Left lobe of liver (tissue), 2 donors: ENCODE data around the gene PRKAG1. TPM values are rescaled to one million over a fixed set of nuclear protein-coding genes. Genes with fewer than 3 reads are reported as not detected.
A peak's percentile ranks its signal among the peaks of the same experiment; 100 is the strongest.

Experiments used
- ATAC-seq: fragments of 200-7000 bp; cut with Tn5 transposase; one replicate; pipeline ENCODE4 v1.9.1; 2020; ENCODE audit warnings: mild to moderate bottlenecking, moderate library complexity
- DNase-seq: peaks from one replicate; pipeline ENCODE4 v3.0.0-alpha.2; 2020; ENCODE audit warnings: low spot score
- total RNA-seq: library from RNA; stranded (reverse); gene quantifications from one replicate; pipeline ENCODE4 v1.2.1, GENCODE V29; 2021
- donor health status: DM: no; HTN: no; CAD: no; lungs with moderate emphysema.
- donor health status: DM: no; HTN: yes; CAD: no.

The PRKAG1 gene
- total RNA-seq, 1 donor from 2014 or later, result 27.7 TPM

DNA sequence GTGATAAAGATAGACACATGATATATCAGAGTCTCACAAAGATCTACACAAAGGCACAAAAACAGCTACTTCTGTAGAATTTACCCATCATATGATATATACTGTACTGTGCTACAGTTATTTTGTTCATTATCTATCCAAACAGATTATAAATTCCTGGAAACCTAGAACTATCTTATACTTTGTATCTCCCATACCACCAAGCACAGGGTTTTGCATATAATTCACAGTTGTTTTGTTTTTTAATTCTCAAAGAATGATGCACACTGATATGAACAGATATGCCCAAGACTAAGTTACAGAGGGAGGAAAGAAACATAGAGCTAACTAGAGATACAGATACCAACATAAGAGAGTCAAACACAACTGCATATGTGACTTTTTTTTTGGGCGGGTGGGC is 3.4 kb downstream of the PRKAG1 start:
- DNase-seq (no peak), ATAC-seq (no peak)

DNA sequence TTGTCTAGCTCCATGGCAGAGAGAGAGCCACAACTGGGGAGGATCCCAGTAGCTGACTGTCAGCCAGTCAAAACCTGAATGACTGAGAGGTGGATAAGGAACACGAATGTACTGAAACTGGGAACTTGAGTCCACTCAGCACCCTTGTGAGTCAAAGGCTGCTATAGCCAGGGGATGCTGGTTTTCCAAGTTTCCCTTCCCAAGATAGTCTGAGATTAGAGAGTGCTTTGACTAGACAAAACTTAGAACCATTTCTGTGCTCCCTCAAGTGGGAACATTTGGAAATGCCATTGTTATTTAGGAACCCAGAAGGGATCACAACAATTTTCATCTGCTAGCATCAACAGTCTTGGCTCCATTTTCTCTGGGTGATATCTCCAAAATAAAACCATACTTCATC is 4.0 kb downstream of the PRKAG1 start:
- DNase-seq, result no peak
- ATAC-seq, result no peak

- ATAC-seq, result no peak
Observed at GRCh38 chr12:49013428-49013827, 5.1 kb downstream of the PRKAG1 start.

DNA sequence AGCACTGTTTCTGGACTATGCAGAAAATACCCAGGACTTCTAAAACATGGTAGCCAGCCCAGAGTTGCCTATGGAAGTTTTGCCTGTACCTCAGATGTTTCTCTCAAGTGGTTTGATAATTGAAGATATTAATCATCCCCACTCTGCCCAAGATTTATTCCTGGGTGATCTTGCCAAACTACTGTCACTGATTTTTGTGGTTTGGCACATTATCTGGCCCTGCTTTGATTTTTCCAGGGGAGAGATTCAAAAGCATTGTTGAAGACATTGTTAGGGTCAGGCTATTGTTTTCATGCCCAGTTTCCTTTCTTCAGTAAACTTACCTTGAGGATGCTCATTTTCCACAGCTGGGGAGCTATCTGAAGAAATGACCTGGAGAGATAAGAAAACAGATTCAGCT is 5.8 kb downstream of the PRKAG1 start:
- DNase-seq (no peak), ATAC-seq (no peak)

More at GRCh38 chr12:49013428-49013827, 5.1 kb downstream of the PRKAG1 start:
- no peak for DNase-seq

DNA sequence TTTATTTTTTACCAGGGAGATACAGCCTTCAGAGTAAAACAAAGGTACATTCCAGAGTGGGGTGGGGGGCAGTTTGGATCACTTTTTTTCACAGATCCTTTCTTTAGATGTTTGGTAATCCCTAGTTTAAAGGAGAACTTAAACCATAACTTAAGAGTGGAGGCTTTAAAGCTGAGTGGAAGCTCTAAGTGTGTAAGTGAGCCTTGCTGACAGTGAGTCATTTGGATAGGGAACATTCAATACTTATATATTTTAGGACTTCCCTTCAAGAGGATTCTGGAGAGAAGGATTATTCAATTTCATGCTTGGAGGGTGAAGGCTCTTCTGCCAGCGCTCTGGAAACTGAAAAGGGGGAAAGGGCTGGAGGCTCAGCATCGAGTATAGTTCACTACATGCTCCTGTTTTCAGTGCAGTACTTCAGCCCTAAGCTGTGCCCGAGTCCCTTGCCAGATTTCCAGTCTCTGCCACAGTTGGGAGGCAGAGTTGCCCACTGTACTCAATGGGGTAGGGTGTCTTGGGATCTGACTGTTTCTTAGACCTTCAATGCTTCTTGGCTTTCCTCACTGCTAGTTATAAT is 8.4 kb downstream of the PRKAG1 start:
- DNase-seq (no peak), ATAC-seq (no peak)

DNA sequence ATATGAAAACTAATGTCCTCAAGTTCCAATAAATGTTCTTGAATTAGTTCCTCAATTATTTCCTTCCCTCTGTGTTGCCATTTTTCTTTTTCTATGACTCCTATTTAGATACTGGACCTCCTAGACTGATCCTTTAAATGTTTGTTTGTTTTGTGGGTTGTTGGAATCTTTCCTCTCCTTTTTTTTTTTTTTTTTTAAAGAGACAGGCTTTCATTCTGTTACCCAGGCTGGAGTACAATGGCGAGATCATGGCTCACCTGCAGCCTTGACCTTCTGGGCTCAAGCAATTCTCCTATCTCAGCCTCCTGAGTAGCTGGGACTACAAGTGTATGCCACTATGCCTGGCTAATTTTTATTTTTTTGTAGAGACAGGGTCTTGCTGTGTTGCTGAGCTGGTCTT is 9.6 kb downstream of the PRKAG1 start:
- DNase-seq, result no peak
- no peak for ATAC-seq

- ATAC-seq (no peak), DNase-seq (no peak)
Observed at GRCh38 chr12:49000346-49000745, 18.2 kb downstream of the PRKAG1 start.

- ATAC-seq (no peak), DNase-seq (no peak)
Observed at GRCh38 chr12:48999371-49000131, 19.0 kb downstream of the PRKAG1 start, which contains the start of gene DDN. Gene DDN (minus strand): TSS chr12:48999375. CDS start chr12:48999287, 88 bp downstream.

DNA sequence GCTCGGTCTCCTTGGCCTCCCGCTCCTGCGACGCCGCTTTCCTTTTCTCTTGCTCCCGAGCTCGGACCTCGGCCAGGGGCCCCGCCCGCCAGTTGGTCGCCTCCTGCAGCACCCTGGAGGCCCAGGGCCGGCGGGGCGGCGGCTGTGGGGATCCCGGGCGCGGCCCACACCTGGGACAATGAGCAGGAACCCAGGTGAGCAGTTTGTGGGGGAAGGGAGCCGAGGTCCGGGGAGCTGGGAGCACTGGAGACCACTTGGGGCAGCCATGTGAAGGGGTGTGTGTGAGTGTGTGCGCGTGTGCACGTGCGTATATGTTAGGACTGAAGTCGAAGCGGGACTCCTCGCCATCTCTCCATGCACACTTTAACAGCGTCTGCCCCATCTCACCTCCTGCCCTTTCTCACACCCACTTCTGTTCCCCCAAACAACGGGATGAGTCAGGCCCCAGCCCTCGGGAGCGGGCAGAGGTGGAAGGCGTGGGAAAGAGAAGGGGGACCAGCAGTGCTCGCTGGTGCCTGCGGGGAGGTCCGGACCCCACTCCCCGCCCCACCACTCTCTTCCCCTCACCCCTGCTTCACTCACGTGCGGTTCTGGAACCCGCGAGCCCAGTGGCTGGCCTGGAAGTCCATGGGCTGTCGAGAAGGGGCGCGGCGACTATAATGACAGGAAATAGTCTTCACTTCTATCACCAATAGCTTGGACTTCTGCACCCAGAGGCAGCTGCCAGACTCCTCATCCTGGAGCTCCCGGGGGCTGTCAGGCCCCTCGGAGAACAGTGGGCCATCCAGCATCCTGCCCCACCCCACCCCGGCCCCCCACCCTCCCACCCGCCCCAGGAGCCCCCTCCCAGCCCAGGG is 19.9 kb downstream of the PRKAG1 start:
- ATAC-seq (peak; percentile 12), DNase-seq (no peak)

GRCh38 chr12:48997719-48998496 is 20.7 kb downstream of the PRKAG1 start:
- ATAC-seq (peak; percentile 14), DNase-seq (no peak)

GRCh38 chr12:48996794-48997718 is 21.5 kb downstream of the PRKAG1 start:
- DNase-seq, result peak; percentile 73
- peak; percentile 77 for ATAC-seq

DNA sequence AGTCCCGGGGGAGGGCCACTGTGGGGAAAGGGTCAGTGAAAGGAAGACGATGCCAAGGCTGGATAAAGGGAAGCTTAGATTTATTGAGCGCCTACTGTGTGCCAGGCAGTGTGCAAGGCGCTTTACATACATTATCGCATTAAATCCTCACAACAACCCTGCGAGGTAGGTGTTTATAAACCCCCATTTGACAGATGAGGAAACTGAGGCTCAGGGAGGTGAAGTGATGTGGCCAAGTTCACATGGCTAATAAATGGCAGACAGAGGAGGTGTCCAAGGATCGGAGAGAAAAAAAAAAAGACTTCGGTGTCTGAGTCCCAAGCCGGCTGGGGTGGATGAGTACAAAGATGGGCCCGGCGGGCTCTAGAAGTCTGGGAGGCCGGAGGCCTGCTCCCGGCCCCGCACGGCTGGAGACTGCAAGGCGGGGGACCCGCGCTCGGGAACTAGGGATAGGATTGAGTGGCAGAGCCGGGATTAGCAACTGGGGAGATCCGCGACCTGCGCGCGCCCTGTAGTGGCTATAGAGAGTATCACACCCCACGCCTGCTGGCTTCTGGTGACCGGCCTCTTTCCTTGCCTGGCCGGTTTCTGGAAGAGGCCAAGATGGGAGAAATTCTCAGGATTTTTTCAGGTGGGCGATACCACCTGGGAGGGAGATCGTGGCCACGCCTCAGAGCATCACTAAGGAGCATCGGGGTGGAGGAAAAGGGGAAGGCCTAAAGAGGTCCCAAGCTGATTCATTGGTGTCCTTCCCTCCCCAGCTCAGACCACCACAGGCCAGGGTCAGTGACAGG is 23.3 kb downstream of the PRKAG1 start:
- peak; percentile 86 for ATAC-seq
- peak; percentile 76 for DNase-seq

- DNase-seq, result no peak
- no peak for ATAC-seq
Observed at GRCh38 chr12:48994224-48995085, 24.1 kb downstream of the PRKAG1 start.

DNA sequence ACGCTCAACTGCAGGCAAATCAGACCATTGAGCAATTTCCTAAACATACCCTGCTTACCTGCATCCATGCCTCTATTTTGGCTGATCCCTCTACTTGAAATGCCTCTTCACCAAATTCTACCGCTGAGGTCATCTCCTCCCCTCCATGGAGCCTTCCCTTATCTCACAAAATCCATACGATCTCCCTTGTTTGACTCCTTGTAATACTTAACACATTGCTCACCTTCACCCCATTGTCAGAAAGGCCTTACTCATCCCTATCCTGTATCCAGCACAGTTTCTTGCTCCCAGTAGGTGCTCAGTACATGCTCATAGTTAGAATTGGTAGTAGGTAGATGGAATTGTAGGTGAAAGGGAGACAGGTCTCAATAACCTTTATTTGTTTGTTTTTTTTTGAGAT is 24.8 kb downstream of the PRKAG1 start:
- ATAC-seq (no peak), DNase-seq (no peak)

GRCh38 chr12:48991247-48992050 is 27.1 kb downstream of the PRKAG1 start:
- ATAC-seq (no peak), DNase-seq (no peak)

GRCh38 chr12:48990552-48990951 is 28.0 kb downstream of the PRKAG1 start:
- ATAC-seq, result no peak

DNA sequence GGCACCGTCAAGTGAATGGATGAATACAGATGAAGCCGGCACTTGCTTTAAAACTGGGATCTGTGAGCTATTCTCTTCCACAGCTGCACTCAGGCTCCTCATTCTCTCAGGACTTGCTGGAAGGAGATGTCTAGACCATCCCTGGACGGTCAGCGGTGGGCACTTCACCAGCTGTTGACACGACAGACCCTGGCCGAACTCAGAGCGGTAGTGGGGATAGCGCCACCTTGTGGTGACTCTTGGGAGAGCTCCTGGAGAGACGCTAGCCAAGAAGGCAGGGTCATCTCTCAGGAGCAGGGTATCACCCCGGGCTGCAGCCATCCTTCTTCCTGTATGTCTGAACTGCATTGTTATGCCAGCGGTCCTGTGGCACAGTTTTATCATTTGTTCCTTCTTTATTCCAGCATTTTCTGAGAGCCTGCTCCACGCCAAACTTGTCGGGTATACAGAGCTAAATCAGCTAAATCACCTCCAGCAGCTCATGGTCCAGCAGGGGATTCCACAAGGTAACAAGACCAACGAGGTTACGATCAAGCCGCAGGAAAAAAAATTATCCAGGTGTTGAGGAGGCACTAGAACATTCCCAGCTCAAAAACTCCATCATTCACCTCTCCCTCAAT is 30.4 kb downstream of the PRKAG1 start:
- DNase-seq (peak; percentile 69), ATAC-seq (peak; percentile 92)

More at GRCh38 chr12:48990552-48990951, 28.0 kb downstream of the PRKAG1 start:
- DNase-seq, result no peak
